ENCODE measurements around the gene C9orf152. TPM values are rescaled to one million over a fixed set of nuclear protein-coding genes. Genes with fewer than 3 reads are reported as not detected.

C9orf152 gene
- total RNA-seq, 2 donors from 2014 or later: not detected

- Histone ChIP-seq H3K27me3 (no peaks in the 10 kb centered on the region), H3K27ac (no peak overlapping the region), H3K36me3 (no peaks in the 10 kb centered on the region), H3K4me1 (no peaks in the 10 kb centered on the region), H3K4me3 (no peak overlapping the region), H3K9me3 (no peaks in the 10 kb centered on the region)
- no peak for TF ChIP-seq CTCF (IDR thresholded peaks at IDR 0.05)
- DNase-seq (ENCODE audit: low spot score): no peak
Measured at GRCh38 chr9:110224583-110224982, 16.6 kb upstream of the C9orf152 start.

DNA sequence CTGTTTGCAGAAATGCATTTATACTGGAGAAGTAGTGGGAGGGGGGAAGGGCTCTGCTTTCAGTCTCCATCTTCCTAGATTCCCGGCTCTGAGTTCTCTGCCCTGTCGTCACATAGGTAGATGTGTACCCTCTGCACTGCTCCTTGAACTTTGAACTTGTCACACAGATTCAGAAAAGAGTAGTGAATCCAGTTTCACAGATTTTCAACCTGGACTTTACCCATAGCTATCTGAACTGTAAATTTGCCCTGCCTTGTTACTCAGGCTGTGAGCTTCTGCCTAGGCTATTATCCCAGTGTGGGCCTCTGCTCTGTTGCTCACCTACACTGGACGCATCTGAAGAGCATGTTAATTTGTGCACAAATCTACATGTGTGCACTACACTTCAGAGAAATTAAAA is 12.8 kb upstream of the C9orf152 start:
- DNase-seq (ENCODE audit: low spot score): no peak
- no peak for TF ChIP-seq CTCF (IDR thresholded peaks at IDR 0.05)
- Histone ChIP-seq H3K4me3 (no peak overlapping the region), H3K27ac (no peak overlapping the region), H3K36me3 (no peaks in the 10 kb centered on the region), H3K4me1 (no peaks in the 10 kb centered on the region), H3K27me3 (no peaks in the 10 kb centered on the region), H3K9me3 (no peaks in the 10 kb centered on the region)

DNA sequence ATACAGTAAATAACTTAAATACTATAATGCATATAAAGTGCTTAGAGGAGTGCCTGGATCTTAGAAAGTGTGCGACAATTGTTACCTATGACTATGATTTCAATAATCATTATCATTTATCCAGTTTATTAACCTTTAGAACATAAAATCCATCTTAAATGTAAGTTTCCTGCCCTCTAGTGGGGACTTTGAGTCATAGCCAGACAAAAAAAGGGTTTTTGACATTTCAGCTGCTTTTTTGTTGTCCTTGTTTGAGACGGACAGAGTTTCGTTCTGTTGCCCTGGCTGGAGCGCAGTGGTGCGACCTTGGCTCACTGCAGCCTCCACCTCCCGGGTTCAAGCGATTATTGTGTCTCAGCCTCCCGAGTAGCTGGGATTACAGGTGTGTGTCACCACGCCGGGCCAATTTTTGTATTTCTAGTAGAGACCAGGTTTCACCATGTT is 9.7 kb upstream of the C9orf152 start:
- Histone ChIP-seq H3K36me3 (no peaks in the 10 kb centered on the region), H3K9me3 (no peaks in the 10 kb centered on the region), H3K27ac (no peak overlapping the region), H3K4me1 (no peaks in the 10 kb centered on the region), H3K27me3 (no peaks in the 10 kb centered on the region), H3K4me3 (no peak overlapping the region)
- DNase-seq (ENCODE audit: low spot score): no peak
- TF ChIP-seq CTCF (IDR thresholded peaks at IDR 0.05): peak; percentile 76 to 85

- Histone ChIP-seq H3K4me1 (no peaks in the 10 kb centered on the region), H3K9me3 (peaks cover 0 to 5% of the 10 kb centered on the region in 2 donors), H3K27me3 (no peaks in the 10 kb centered on the region), H3K27ac (no peak overlapping the region), H3K4me3 (no peak overlapping the region), H3K36me3 (no peaks in the 10 kb centered on the region)
- TF ChIP-seq CTCF (IDR thresholded peaks at IDR 0.05): no peak
- DNase-seq (ENCODE audit: low spot score): no peak
Measured at GRCh38 chr9:110214586-110215355, 6.8 kb upstream of the C9orf152 start.

GRCh38 chr9:110214090-110214489 is 6.1 kb upstream of the C9orf152 start:
- Histone ChIP-seq H3K4me1 (no peaks in the 10 kb centered on the region), H3K9me3 (peaks cover 0 to 5% of the 10 kb centered on the region in 2 donors), H3K27me3 (no peaks in the 10 kb centered on the region), H3K36me3 (no peaks in the 10 kb centered on the region), H3K4me3 (no peak overlapping the region), H3K27ac (no peak overlapping the region)
- TF ChIP-seq CTCF (IDR thresholded peaks at IDR 0.05): no peak
- no peak for DNase-seq (ENCODE audit: low spot score)
